Measurements from ENCODE around the gene PAK1IP1. TPM values are rescaled to one million over a fixed set of nuclear protein-coding genes. Genes with fewer than 3 reads are reported as not detected.
"Not testable (repeated sequence)": the region's sequence is repeated elsewhere in the genome, so short reads cannot be mapped to it uniquely, and the experiment has no call there.

Gene PAK1IP1
- total RNA-seq, 2 experiments from 2014 or later: 16.9 to 17.6 TPM

- H3K4me1 Mint-ChIP-seq (ENCODE audit: low read depth): peaks cover 45% of the 10 kb centered on the region
- H3K27me3 Mint-ChIP-seq (ENCODE audit: low read depth): no peaks in the 10 kb centered on the region
- peak within 1 kb of the TSS; percentile 96 for H3K4me3 Mint-ChIP-seq
- DNase-seq (peak; percentile 100), ATAC-seq (peak; percentile 97)
- no peaks in the 10 kb centered on the region for H3K9me3 Mint-ChIP-seq (ENCODE audit: insufficient read depth)
- ChIA-PET CTCF (interaction anchor here (0.6 to 2.1 kb wide), 9 partner anchors 12 to 269 kb away, joined by 3 to 11 read pairs (median 4); partner anchors contain the start of genes C6orf52, PAK1IP1 and TMEM14C), POLR2A (interaction anchor here (0.5 to 3.9 kb wide), 11 partner anchors 10 to 673 kb away, joined by 3 to 39 read pairs (median 3); partner anchors contain the start of genes C6orf52, PAK1IP1 and TMEM14C)
- peaks cover 31% of the 10 kb centered on the region for H3K36me3 Mint-ChIP-seq (ENCODE audit: low read depth)
- H3K27ac Mint-ChIP-seq: peak within 1 kb of the TSS; percentile 95
Measured at GRCh38 chr6:10747251-10747972, 52.6 kb downstream of the PAK1IP1 start, which contains the start of gene TMEM14B. Gene TMEM14B (plus strand): TSS chr6:10747805. CDS start chr6:10749246, 1,441 bp downstream.

- DNase-seq (no peak), ATAC-seq (no peak)
- H3K9me3 Mint-ChIP-seq (ENCODE audit: insufficient read depth): no peaks in the 10 kb centered on the region
- H3K36me3 Mint-ChIP-seq (ENCODE audit: low read depth): peaks cover 45% of the 10 kb centered on the region
- peaks cover 45% of the 10 kb centered on the region for H3K4me1 Mint-ChIP-seq (ENCODE audit: low read depth)
- peak overlapping the region; percentile 22 for H3K27ac Mint-ChIP-seq
- H3K4me3 Mint-ChIP-seq: no peak overlapping the region
- H3K27me3 Mint-ChIP-seq (ENCODE audit: low read depth): no peaks in the 10 kb centered on the region
- CTCF ChIA-PET: no interaction called here
- POLR2A ChIA-PET: interaction anchor here (3.9 kb wide), 1 partner anchor 29 kb away, joined by 39 read pairs; the partner anchor contains the start of gene TMEM14C
Measured at GRCh38 chr6:10749734-10750133, 55.0 kb downstream of the PAK1IP1 start.

GRCh38 chr6:10750568-10750967 is 55.8 kb downstream of the PAK1IP1 start:
- POLR2A ChIA-PET; H3K4me3 Mint-ChIP-seq; H3K9me3 Mint-ChIP-seq (ENCODE audit: insufficient read depth); DNase-seq; CTCF ChIA-PET; ATAC-seq; H3K27me3 Mint-ChIP-seq (ENCODE audit: low read depth): not testable (repeated sequence)
- Mint-ChIP-seq H3K27ac (peak overlapping the region; percentile 2), H3K36me3 (ENCODE audit: low read depth) (peaks cover 53% of the 10 kb centered on the region), H3K4me1 (ENCODE audit: low read depth) (peaks cover 41% of the 10 kb centered on the region)

GRCh38 chr6:10751757-10752156 is 57.0 kb downstream of the PAK1IP1 start:
- peaks cover 31% of the 10 kb centered on the region for H3K4me1 Mint-ChIP-seq (ENCODE audit: low read depth)
- H3K36me3 Mint-ChIP-seq (ENCODE audit: low read depth): peaks cover 64% of the 10 kb centered on the region
- H3K9me3 Mint-ChIP-seq (ENCODE audit: insufficient read depth); H3K27ac Mint-ChIP-seq; CTCF ChIA-PET; POLR2A ChIA-PET; H3K27me3 Mint-ChIP-seq (ENCODE audit: low read depth); DNase-seq; ATAC-seq; H3K4me3 Mint-ChIP-seq: not testable (repeated sequence)

GRCh38 chr6:10756085-10756484 is 61.3 kb downstream of the PAK1IP1 start:
- peaks cover 69% of the 10 kb centered on the region for H3K36me3 Mint-ChIP-seq (ENCODE audit: low read depth)
- peaks cover 11% of the 10 kb centered on the region for H3K4me1 Mint-ChIP-seq (ENCODE audit: low read depth)
- ChIA-PET CTCF (no interaction called here), POLR2A (no interaction called here)
- DNase-seq (no peak), ATAC-seq (no peak)
- no peak overlapping the region for H3K27ac Mint-ChIP-seq
- H3K9me3 Mint-ChIP-seq (ENCODE audit: insufficient read depth): no peaks in the 10 kb centered on the region
- no peak overlapping the region for H3K4me3 Mint-ChIP-seq
- no peaks in the 10 kb centered on the region for H3K27me3 Mint-ChIP-seq (ENCODE audit: low read depth)

Other genes starting within 250 kb of the PAK1IP1 start
- gene GCNT2, start 173.6 kb upstream of the PAK1IP1 start, total RNA-seq: 1 to 10 TPM; 4.8 to 6.9 TPM
- 1 to 10 TPM; 2.3 to 2.9 TPM for gene C6orf52, start 356 bp upstream of the PAK1IP1 start, total RNA-seq
- 10 to 100 TPM; 35.9 to 39.2 TPM for gene TMEM14C, start 28.1 kb downstream of the PAK1IP1 start, total RNA-seq
- 10 to 100 TPM; 85.7 to 92.6 TPM for gene TMEM14B, start 52.8 kb downstream of the PAK1IP1 start, total RNA-seq
- under 1 TPM in 1 of 2 experiments, not detected in 1; 0.05 TPM for gene MAK, start 143.6 kb downstream of the PAK1IP1 start, total RNA-seq
- gene GCM2, start 187.1 kb downstream of the PAK1IP1 start, total RNA-seq: not detected
- gene SYCP2L, start 192.1 kb downstream of the PAK1IP1 start, total RNA-seq: under 1 TPM in 1 of 2 experiments, not detected in 1; 0.13 TPM